Upper lobe of left lung (tissue), 6 donors: ENCODE data around the gene HAND2. TPM values are rescaled to one million over a fixed set of nuclear protein-coding genes. Genes with fewer than 3 reads are reported as not detected.
A peak's percentile ranks its signal among the peaks of the same experiment; 100 is the strongest.

ENCODE experiments used
- ATAC-seq, 2 donors: fragments of 200-7000 bp; cut with Tn5 transposase; one replicate each; pipeline ENCODE4 v1.9.1; 2022; ENCODE audit warnings: mild to moderate bottlenecking in 2 of 2, moderate library complexity in 2 of 2; ENCODE audit not compliant: low FRiP score in 2 of 2
- DNase-seq, 2 donors: peaks; one replicate each; pipeline ENCODE4 v3.0.0-alpha.2; 2019 to 2020
- H3K27ac ChIP-seq, 4 donors: fragments of 200-600 bp; sonication (generic); one replicate each; pipeline ENCODE4 v1.5.1; 2016 to 2019
- H3K27me3 ChIP-seq, 4 donors: fragments of 200-600 bp; sonication (generic); one replicate each; pipeline ENCODE4 v1.5.1; 2017 to 2019
- H3K36me3 ChIP-seq, 4 donors: fragments of 200-600 bp; sonication (generic); one replicate each; pipeline ENCODE4 v1.5.1; 2016 to 2019
- H3K4me1 ChIP-seq, 4 donors: fragments of 200-600 bp; sonication (generic); one replicate each; pipeline ENCODE4 v1.5.1; 2018 to 2019
- H3K4me3 ChIP-seq, 4 donors: fragments of 200-600 bp; sonication (generic); one replicate each; pipeline ENCODE4 v1.5.1; 2017 to 2019; ENCODE audit warnings: mild to moderate bottlenecking in 2 of 4, moderate library complexity in 1 of 4
- H3K9me3 ChIP-seq, 4 donors: fragments of 200-600 bp; sonication (generic); one replicate each; pipeline ENCODE4 v1.5.1; 2018 to 2019
- CTCF ChIP-seq, 6 experiments: fragments of 450-650 bp in 4 of 6; fragments of 200-600 bp in 2 of 6; sonication (generic) in 2 of 6; IDR thresholded peaks; one replicate each; pipeline ENCODE4 v1.5.1; 2016 to 2019; ENCODE audit warnings: antibody characterized with exemption in 6 of 6
- EP300 ChIP-seq, 4 donors: sonication (generic); formaldehyde crosslinking; IDR thresholded peaks; one replicate each; pipeline ENCODE4 v1.5.1; 2017; ENCODE audit warnings: antibody characterized with exemption in 4 of 4, control low read depth in 2 of 4
- POLR2A ChIP-seq, 4 donors: fragments of 450-650 bp; IDR thresholded peaks; one replicate each; pipeline ENCODE4 v1.5.1; 2016 to 2017; ENCODE audit warnings: antibody characterized with exemption in 4 of 4, mild to moderate bottlenecking in 2 of 4
- POLR2AphosphoS5 ChIP-seq, 2 donors: sonication (generic); formaldehyde crosslinking; IDR thresholded peaks; one replicate each; pipeline ENCODE4 v1.5.1; 2017; ENCODE audit warnings: antibody characterized with exemption in 2 of 2
- WGBS, 2 donors: methylation state at CpG; one replicate each; pipeline ENCODE4 v1.1.5; 2017 to 2018; 5-methylcytosine and 5-hydroxymethylcytosine counted together
- total RNA-seq, 6 donors: library from RNA; depleted of rRNA in 4 of 6; stranded (reverse); fragments of >200 nt in 4 of 6; gene quantifications; one replicate each; pipeline versions ENCODE4 v1.1.0 to v1.2.1, GENCODE V29; 2016 to 2021
- donor health status: DM: no; HTN: no; CAD: no; lungs with moderate emphysema.
- donor health status: DM: no; HTN: yes; CAD: no; lungs with severe emphysema.

Gene HAND2
- total RNA-seq, 6 donors from 2014 or later = 0.20 to 3.0 (median 0.39) TPM; not detected in 2

- TF ChIP-seq CTCF (IDR thresholded peaks at IDR 0.05) (no peak), EP300 (IDR thresholded peaks at IDR 0.05) (no peak), POLR2A (IDR thresholded peaks at IDR 0.05) (no peak), POLR2AphosphoS5 (IDR thresholded peaks at IDR 0.05) (no peak)
- Histone ChIP-seq H3K4me3 (no peak overlapping the region), H3K9me3 (peaks cover 0 to 14% (median 5%) of the 10 kb centered on the region in 4 donors), H3K36me3 (no peaks in the 10 kb centered on the region), H3K4me1 (peaks cover 15 to 36% (median 17%) of the 10 kb centered on the region in 4 donors), H3K27me3 (peaks cover 0 to 93% (median 60%) of the 10 kb centered on the region in 4 donors), H3K27ac (no peak overlapping the region)
- peak in 1 of 2 donors; percentile 69 for DNase-seq
- ATAC-seq = no peak
- 5 to 11% methylated on average over 33 to 44 of the region's 75 CpGs for WGBS, 2 donors
These were observed 1.4 kb downstream of the HAND2 start for GRCh38 chr4:173528378-173529321.

GRCh38 chr4:173527103-173527891 is 2.7 kb downstream of the HAND2 start:
- DNase-seq (peak in 1 of 2 donors; percentile 47), ATAC-seq (no peak)
- peaks cover 0 to 14% (median 5%) of the 10 kb centered on the region in 4 donors for H3K9me3 ChIP-seq
- peaks cover 0 to 98% (median 66%) of the 10 kb centered on the region in 4 donors for H3K27me3 ChIP-seq
- no peak overlapping the region for H3K4me3 ChIP-seq
- TF ChIP-seq POLR2A (IDR thresholded peaks at IDR 0.05) = no peak
- no peak for TF ChIP-seq CTCF (IDR thresholded peaks at IDR 0.05)
- no peak for TF ChIP-seq POLR2AphosphoS5 (IDR thresholded peaks at IDR 0.05)
- TF ChIP-seq EP300 (IDR thresholded peaks at IDR 0.05) = no peak
- H3K27ac ChIP-seq = no peak overlapping the region
- peaks cover 19 to 42% (median 22%) of the 10 kb centered on the region in 4 donors for H3K4me1 ChIP-seq
- 11 to 13% methylated on average over 38 to 42 of the region's 42 CpGs for WGBS, 2 donors
- no peaks in the 10 kb centered on the region for H3K36me3 ChIP-seq

- Histone ChIP-seq H3K4me3 (no peak overlapping the region), H3K36me3 (no peaks in the 10 kb centered on the region), H3K4me1 (peaks cover 25 to 47% (median 28%) of the 10 kb centered on the region in 4 donors), H3K9me3 (peaks cover 0 to 14% (median 5%) of the 10 kb centered on the region in 4 donors), H3K27ac (no peak overlapping the region), H3K27me3 (peaks cover 0 to 99% (median 68%) of the 10 kb centered on the region in 4 donors)
- ATAC-seq (no peak), DNase-seq (no peak)
- no peak for TF ChIP-seq POLR2A (IDR thresholded peaks at IDR 0.05)
- no peak for TF ChIP-seq EP300 (IDR thresholded peaks at IDR 0.05)
- no peak for TF ChIP-seq CTCF (IDR thresholded peaks at IDR 0.05)
- TF ChIP-seq POLR2AphosphoS5 (IDR thresholded peaks at IDR 0.05) = no peak
- WGBS, 2 donors = 15 to 19% methylated on average over 13 of the region's 13 CpGs
These were observed 3.3 kb downstream of the HAND2 start for GRCh38 chr4:173526724-173527102.

- Histone ChIP-seq H3K4me1 (peaks cover 31 to 47% (median 31%) of the 10 kb centered on the region in 4 donors), H3K27me3 (peaks cover 0 to 97% (median 66%) of the 10 kb centered on the region in 4 donors), H3K4me3 (no peak overlapping the region), H3K9me3 (peaks cover 0 to 11% (median 5%) of the 10 kb centered on the region in 4 donors), H3K27ac (no peak overlapping the region), H3K36me3 (no peaks in the 10 kb centered on the region)
- no peak for TF ChIP-seq POLR2AphosphoS5 (IDR thresholded peaks at IDR 0.05)
- TF ChIP-seq EP300 (IDR thresholded peaks at IDR 0.05) = no peak
- no peak for TF ChIP-seq POLR2A (IDR thresholded peaks at IDR 0.05)
- WGBS, 2 donors = 26 to 38% methylated on average over 10 of the region's 10 CpGs
- no peak for DNase-seq
- no peak for ATAC-seq
These were observed 4.0 kb downstream of the HAND2 start for GRCh38 chr4:173526027-173526482.
